Left lung (tissue), 10 donors: ENCODE results near the gene NRDC. TPM values are rescaled to one million over a fixed set of nuclear protein-coding genes. Genes with fewer than 3 reads are reported as not detected.
"Not testable (repeated sequence)": the region's sequence is repeated elsewhere in the genome, so short reads cannot be mapped to it uniquely, and the experiment has no call there.

ENCODE experiments used
- ATAC-seq: fragments of 200-7000 bp; cut with Tn5 transposase; one replicate; pipeline ENCODE4 v1.9.1; 2020; ENCODE audit warnings: moderate library complexity
- DNase-seq, 4 donors: peaks; one replicate each; pipeline ENCODE4 v3.0.0-alpha.2; 2013 to 2020
- H3K27ac ChIP-seq, 2 donors: fragments of 200-600 bp; sonication (generic) in 1 of 2; one replicate each; pipeline versions ENCODE4 v1.5.0 to v1.8.0; 2020 to 2021
- H3K27me3 ChIP-seq, 2 donors: fragments of 200-600 bp; sonication (generic) in 1 of 2; one replicate each; pipeline versions ENCODE4 v1.5.0 to v1.8.0; 2020 to 2021
- H3K36me3 ChIP-seq, 2 donors: fragments of 200-600 bp; sonication (generic) in 1 of 2; one replicate each; pipeline versions ENCODE4 v1.5.0 to v1.8.0; 2020 to 2021
- H3K4me1 ChIP-seq, 2 donors: fragments of 200-600 bp; one replicate each; pipeline ENCODE4 v1.8.0; 2021
- H3K4me3 ChIP-seq, 2 donors: fragments of 200-600 bp; sonication (generic) in 1 of 2; one replicate each; pipeline versions ENCODE4 v1.5.0 to v1.8.0; 2020 to 2021; ENCODE audit warnings: mild to moderate bottlenecking in 1 of 2
- H3K9me3 ChIP-seq, 2 donors: fragments of 200-600 bp; sonication (generic) in 1 of 2; one replicate each; pipeline versions ENCODE4 v1.5.0 to v1.8.0; 2020 to 2021
- CTCF ChIP-seq, 2 donors: fragments of 200-600 bp; sonication (generic) in 1 of 2; IDR thresholded peaks; one replicate each; pipeline versions ENCODE4 v1.5.0 to v1.8.0; 2021; ENCODE audit warnings: antibody characterized with exemption in 2 of 2
- intact Hi-C, 2 donors: fragments of 100-400 bp; cut with DNase I; formaldehyde crosslinking; loops; one replicate each; pipeline versions ENCODE4 v1.11.2 to v1.14.2; 2022
- polyA plus RNA-seq, 6 donors: library from polyadenylated mRNA; unstranded; fragments of 120-200 nt; gene quantifications; one replicate each; pipeline ENCODE4 v1.2.1, GENCODE V29; 2013; ENCODE audit not compliant: insufficient read length in 6 of 6
- total RNA-seq, 2 donors: library from RNA; stranded (reverse); fragmentation: NEBNext Ultra II Directional; extraction: Animal tissue kit (Norgen Biotek cat#: 25700); gene quantifications; one replicate each; pipeline ENCODE4 v1.2.1, GENCODE V29; 2021
- donor health status: DM: no; HTN: yes; CAD: no.
- donor health status: DM: no; HTN: no; CAD: no.

The NRDC gene
- total and polyA plus RNA-seq, 8 donors = 101 to 176 (median 153) TPM

- H3K9me3 ChIP-seq = no peaks in the 10 kb centered on the region
- ATAC-seq (no peak), DNase-seq (no peak)
- peaks cover 22 to 67% of the 10 kb centered on the region in 2 donors for H3K4me1 ChIP-seq
- H3K4me3 ChIP-seq = peak overlapping the region in 1 of 2 donors; percentile 97
- H3K27me3 ChIP-seq = no peaks in the 10 kb centered on the region
- no peak overlapping the region for H3K27ac ChIP-seq
- H3K36me3 ChIP-seq = peaks cover 0 to 12% of the 10 kb centered on the region in 2 donors
- no peak for TF ChIP-seq CTCF (IDR thresholded peaks at IDR 0.05)
- intact Hi-C loops = no loop called here
These were observed 3.2 kb downstream of the NRDC start for GRCh38 chr1:51875291-51875772.

GRCh38 chr1:51873270-51873669 lies 5.3 kb downstream of the NRDC start:
- H3K9me3 ChIP-seq, ATAC-seq, DNase-seq, H3K27me3 ChIP-seq, intact Hi-C loops, H3K4me3 ChIP-seq, H3K27ac ChIP-seq: not testable (repeated sequence)
- Histone ChIP-seq H3K36me3 (peaks cover 0 to 12% of the 10 kb centered on the region in 2 donors), H3K4me1 (peaks cover 22 to 64% of the 10 kb centered on the region in 2 donors)

- peaks cover 13 to 56% of the 10 kb centered on the region in 2 donors for H3K4me1 ChIP-seq
These were observed 7.1 kb downstream of the NRDC start for GRCh38 chr1:51871351-51871975.

GRCh38 chr1:51870603-51871350 lies 7.8 kb downstream of the NRDC start:
- Histone ChIP-seq H3K27me3 (no peaks in the 10 kb centered on the region), H3K9me3 (no peaks in the 10 kb centered on the region), H3K4me1 (peaks cover 6 to 51% of the 10 kb centered on the region in 2 donors), H3K27ac (no peak overlapping the region), H3K4me3 (no peak overlapping the region), H3K36me3 (peaks cover 0 to 12% of the 10 kb centered on the region in 2 donors)
- ATAC-seq (no peak), DNase-seq (no peak)
- intact Hi-C loops = no loop called here
- no peak for TF ChIP-seq CTCF (IDR thresholded peaks at IDR 0.05)

More at GRCh38 chr1:51871351-51871975, 7.1 kb downstream of the NRDC start:
- no peak overlapping the region for H3K27ac ChIP-seq
- no peak for TF ChIP-seq CTCF (IDR thresholded peaks at IDR 0.05)
- no peak overlapping the region for H3K4me3 ChIP-seq
- no peak for ATAC-seq
- H3K9me3 ChIP-seq = no peaks in the 10 kb centered on the region
- intact Hi-C loops = no loop called here
- H3K36me3 ChIP-seq = peaks cover 0 to 12% of the 10 kb centered on the region in 2 donors
- no peaks in the 10 kb centered on the region for H3K27me3 ChIP-seq
- no peak for DNase-seq

- intact Hi-C loops = no loop called here
- TF ChIP-seq CTCF (IDR thresholded peaks at IDR 0.05) = no peak
- Histone ChIP-seq H3K27me3 (no peaks in the 10 kb centered on the region), H3K9me3 (no peaks in the 10 kb centered on the region), H3K4me3 (no peak overlapping the region), H3K4me1 (peaks cover 0 to 34% of the 10 kb centered on the region in 2 donors), H3K27ac (no peak overlapping the region), H3K36me3 (peaks cover 0 to 4% of the 10 kb centered on the region in 2 donors)
- ATAC-seq = no peak
- no peak for DNase-seq
These were observed 10.9 kb downstream of the NRDC start for GRCh38 chr1:51867479-51868232.
